GM15510 (cell line): Measurements from ENCODE around the gene RBMXL2.

Source experiments
- POLR2A ChIP-seq: IDR thresholded peaks from 3 replicates; pipeline ENCODE4 v1.6.1; 2011; ENCODE audit warnings: borderline replicate concordance; ENCODE audit not compliant: insufficient read length; ENCODE audit errors: extremely low read depth

Gene RBMXL2

DNA sequence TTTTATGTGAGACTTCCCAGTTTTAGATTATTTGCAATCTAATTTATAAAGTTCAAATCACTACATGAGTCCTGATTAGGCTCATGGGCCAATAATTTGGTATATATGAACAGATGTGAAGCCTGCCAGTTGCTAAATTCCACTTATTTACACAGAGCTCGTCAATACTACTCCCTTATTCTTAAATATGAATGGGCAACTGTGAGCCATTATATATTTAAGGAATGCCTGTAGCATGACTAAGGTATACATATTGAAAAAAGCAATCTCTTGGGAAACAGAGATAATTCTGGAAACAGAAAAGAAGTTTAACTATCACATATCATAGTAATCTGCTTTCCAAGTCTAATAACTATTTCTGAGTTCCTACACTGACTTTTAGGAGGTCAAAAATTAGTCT lies 27.0 kb downstream of the RBMXL2 start:
- TF ChIP-seq POLR2A: no peak

DNA sequence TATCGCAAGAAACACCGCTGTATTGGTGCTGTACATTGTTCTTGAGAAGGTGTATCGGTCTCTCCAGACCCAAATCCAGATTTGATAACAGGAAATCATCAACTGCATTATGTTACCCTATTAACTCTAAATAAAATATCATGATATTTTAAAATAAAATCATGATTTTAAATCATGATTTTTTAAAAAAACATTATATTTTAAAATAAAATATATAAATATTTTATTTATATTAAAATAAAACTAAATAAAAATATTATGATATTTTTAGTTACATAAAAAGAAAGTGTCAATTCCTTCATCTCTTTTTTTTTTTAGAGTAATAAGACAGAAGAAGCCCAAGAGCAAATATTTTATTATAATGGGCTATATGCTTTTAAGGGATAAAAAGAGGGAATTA lies 27.6 kb downstream of the RBMXL2 start:
- TF ChIP-seq POLR2A: no peak

DNA sequence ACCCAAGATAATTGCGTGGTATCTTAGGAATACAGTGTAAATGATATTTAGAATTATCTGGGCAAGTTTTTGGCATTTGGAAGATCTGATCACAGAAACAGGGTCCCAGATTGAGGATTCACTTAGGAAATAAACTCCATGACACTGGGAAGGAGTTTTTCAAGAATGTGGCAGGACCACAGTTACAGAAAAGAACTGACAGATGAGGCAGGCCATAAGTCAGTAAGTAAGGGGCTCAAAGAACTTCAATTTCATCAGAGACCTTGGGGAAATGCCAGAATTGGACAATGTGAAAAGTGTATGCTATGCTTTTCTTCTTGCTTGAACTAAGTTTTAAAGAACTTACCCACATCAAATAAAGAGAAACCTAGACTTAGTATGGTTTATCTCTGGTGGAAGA lies 49.3 kb downstream of the RBMXL2 start:
- TF ChIP-seq POLR2A: no peak
